ENCODE data around the gene EPB41L4A.
"Not testable (repeated sequence)": the region's sequence is repeated elsewhere in the genome, so short reads cannot be mapped to it uniquely, and the experiment has no call there.

Gene EPB41L4A

DNA sequence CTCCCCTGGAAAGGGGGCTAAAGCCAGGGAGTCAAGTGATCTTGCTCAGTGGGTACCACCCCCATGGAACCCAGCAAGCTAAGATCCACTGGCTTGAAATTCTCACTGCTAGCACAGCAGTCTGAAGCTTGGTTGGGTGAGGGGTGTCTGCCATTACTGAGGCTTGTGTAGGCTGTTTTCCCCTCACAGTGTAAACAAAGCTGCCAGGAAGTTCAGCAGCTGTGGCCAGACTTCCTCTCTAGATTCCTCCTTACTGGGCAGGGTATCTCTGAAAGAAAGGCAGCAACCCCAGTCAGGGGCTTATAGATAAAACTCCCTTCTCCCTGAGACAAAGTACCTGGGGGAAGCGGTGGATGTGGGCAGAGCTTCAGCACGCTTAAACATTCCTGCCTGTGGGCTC, 17.1 kb upstream of the EPB41L4A start:
- no peak for DNase-seq (ENCODE audit: low read depth)
- in situ Hi-C loops (cut with HindIII; ENCODE audit: low sequenced_read_pairs): no loop called here
- TF ChIP-seq, protein P1, sequence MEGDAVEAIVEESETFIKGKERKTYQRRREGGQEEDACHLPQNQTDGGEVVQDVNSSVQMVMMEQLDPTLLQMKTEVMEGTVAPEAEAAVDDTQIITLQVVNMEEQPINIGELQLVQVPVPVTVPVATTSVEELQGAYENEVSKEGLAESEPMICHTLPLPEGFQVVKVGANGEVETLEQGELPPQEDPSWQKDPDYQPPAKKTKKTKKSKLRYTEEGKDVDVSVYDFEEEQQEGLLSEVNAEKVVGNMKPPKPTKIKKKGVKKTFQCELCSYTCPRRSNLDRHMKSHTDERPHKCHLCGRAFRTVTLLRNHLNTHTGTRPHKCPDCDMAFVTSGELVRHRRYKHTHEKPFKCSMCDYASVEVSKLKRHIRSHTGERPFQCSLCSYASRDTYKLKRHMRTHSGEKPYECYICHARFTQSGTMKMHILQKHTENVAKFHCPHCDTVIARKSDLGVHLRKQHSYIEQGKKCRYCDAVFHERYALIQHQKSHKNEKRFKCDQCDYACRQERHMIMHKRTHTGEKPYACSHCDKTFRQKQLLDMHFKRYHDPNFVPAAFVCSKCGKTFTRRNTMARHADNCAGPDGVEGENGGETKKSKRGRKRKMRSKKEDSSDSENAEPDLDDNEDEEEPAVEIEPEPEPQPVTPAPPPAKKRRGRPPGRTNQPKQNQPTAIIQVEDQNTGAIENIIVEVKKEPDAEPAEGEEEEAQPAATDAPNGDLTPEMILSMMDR (IDR thresholded peaks at IDR 0.05; ENCODE audit: low read depth, low read length, missing control alignments): no peak
- no peak overlapping the region for H3K4me3 ChIP-seq (ENCODE audit: low read depth, low read length)

- no peak overlapping the region for H3K4me3 ChIP-seq (ENCODE audit: low read depth, low read length)
- DNase-seq (ENCODE audit: low read depth): no peak
- TF ChIP-seq, protein P1 (IDR thresholded peaks at IDR 0.05; ENCODE audit: low read depth, low read length, missing control alignments): no peak
- in situ Hi-C loops (cut with HindIII; ENCODE audit: low sequenced_read_pairs): no loop called here
These were observed 15.6 kb upstream of the EPB41L4A start for GRCh38 chr5:112434641-112435040.

- in situ Hi-C loops (cut with HindIII; ENCODE audit: low sequenced_read_pairs); H3K4me3 ChIP-seq (ENCODE audit: low read depth, low read length); DNase-seq (ENCODE audit: low read depth): not testable (repeated sequence)
These were observed 7.1 kb upstream of the EPB41L4A start for GRCh38 chr5:112426202-112426601.

GRCh38 chr5:112419986-112420864, 1.1 kb upstream of the EPB41L4A start:
- peak overlapping the region; percentile 60 for H3K4me3 ChIP-seq (ENCODE audit: low read depth, low read length)
- in situ Hi-C loops (cut with HindIII; ENCODE audit: low sequenced_read_pairs): no loop called here
- peak; percentile 28 for DNase-seq (ENCODE audit: low read depth)
- TF ChIP-seq, protein P1 (IDR thresholded peaks at IDR 0.05; ENCODE audit: low read depth, low read length, missing control alignments): peak; percentile 83

DNA sequence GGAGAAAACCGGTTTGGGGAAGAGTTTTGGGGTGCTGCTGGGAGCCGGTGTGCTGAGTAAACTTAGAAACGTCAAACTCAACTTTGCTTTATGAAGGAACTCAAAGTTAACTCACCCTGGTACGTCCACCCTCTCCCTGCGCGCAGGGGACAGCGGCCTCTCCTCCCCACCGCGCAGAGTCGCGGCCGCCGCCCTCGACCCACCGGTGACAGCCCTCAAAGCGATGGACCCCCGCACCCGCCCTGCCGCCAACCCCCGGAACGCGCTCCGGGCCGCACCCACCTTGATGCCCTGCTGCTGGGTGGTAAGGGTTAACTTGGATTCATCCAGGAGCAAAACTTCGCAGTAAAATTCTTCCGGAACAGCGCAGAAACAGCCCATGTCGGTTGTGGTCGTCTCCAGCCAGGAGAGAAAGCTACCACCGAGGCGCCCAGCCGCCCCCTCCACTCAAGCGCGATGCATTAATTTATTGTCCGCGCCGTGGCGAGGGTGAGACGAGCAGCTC, 366 bp downstream of the EPB41L4A start:
- DNase-seq (ENCODE audit: low read depth): no peak
- peak overlapping the region; percentile 60 for H3K4me3 ChIP-seq (ENCODE audit: low read depth, low read length)
- TF ChIP-seq, protein P1 (IDR thresholded peaks at IDR 0.05; ENCODE audit: low read depth, low read length, missing control alignments): no peak
- in situ Hi-C loops (cut with HindIII; ENCODE audit: low sequenced_read_pairs): no loop called here

DNA sequence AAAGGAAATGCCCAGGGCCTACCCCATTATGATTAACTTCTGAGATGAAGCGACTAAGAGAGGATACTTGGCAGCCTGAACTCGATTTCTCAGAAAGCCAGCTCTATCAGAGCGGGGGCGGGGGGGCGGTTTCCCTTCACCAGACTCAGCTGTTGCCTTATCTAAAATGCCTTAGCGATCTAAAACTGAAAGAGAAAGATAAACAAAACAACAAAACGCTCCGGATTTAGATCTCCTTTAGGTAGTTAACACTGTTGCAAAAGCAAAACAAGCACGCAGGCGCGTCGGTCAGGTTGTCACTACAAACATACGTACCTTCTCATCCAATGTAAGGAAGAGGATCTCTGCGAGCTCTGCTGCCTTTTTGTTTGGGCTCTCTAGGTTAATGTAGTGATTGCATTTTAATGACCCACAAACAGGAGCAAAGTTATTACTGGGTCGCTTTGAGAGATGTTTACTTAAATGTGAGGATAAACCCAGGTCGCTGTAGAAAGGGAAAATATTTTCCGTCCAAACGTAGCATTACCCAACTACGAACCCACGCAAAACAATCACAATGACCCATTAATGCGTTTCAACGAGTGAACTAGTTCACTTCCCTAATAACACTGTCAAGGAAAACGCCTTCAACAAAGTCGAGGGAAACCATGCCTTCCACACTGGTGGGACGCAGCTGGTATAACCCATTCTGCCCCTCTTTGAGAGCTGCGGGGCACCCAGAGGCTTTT, 982 bp downstream of the EPB41L4A start:
- in situ Hi-C loops (cut with HindIII; ENCODE audit: low sequenced_read_pairs): no loop called here
- TF ChIP-seq, protein P1 (IDR thresholded peaks at IDR 0.05; ENCODE audit: low read depth, low read length, missing control alignments): no peak
- H3K4me3 ChIP-seq (ENCODE audit: low read depth, low read length): peak overlapping the region; percentile 60
- DNase-seq (ENCODE audit: low read depth): no peak

Data from astrocyte of the cerebellum (primary cell).